Hepatocyte (in vitro differentiated cells): Measurements from ENCODE around the gene TCF12.

Experiments
- CTCF ChIP-seq: fragments of 200-600 bp; sonication (generic); IDR thresholded peaks from 2 replicates; pipeline ENCODE4 v1.5.1; 2016; ENCODE audit warnings: antibody characterized with exemption, mild to moderate bottlenecking; ENCODE audit not compliant: poor library complexity
- EZH2 ChIP-seq: fragments of 200-600 bp; sonication (generic); IDR thresholded peaks from 2 replicates; pipeline ENCODE4 v1.6.1; 2016; ENCODE audit warnings: antibody characterized with exemption, mild to moderate bottlenecking, borderline replicate concordance
- EZH2phosphoT487 ChIP-seq: fragments of 200-600 bp; sonication (generic); IDR thresholded peaks from one replicate; pipeline ENCODE4 v1.6.1; 2018; ENCODE audit warnings: antibody characterized with exemption, mild to moderate bottlenecking, low read depth, moderate library complexity; ENCODE audit not compliant: unreplicated experiment, severe bottlenecking

GRCh38 chr15:56972426-56972825, 54.0 kb downstream of the TCF12 start:
- no peak for TF ChIP-seq EZH2phosphoT487
- TF ChIP-seq CTCF: no peak
- no peak for TF ChIP-seq EZH2
